ENCODE data around the gene VSIG10L.

The VSIG10L gene

DNA sequence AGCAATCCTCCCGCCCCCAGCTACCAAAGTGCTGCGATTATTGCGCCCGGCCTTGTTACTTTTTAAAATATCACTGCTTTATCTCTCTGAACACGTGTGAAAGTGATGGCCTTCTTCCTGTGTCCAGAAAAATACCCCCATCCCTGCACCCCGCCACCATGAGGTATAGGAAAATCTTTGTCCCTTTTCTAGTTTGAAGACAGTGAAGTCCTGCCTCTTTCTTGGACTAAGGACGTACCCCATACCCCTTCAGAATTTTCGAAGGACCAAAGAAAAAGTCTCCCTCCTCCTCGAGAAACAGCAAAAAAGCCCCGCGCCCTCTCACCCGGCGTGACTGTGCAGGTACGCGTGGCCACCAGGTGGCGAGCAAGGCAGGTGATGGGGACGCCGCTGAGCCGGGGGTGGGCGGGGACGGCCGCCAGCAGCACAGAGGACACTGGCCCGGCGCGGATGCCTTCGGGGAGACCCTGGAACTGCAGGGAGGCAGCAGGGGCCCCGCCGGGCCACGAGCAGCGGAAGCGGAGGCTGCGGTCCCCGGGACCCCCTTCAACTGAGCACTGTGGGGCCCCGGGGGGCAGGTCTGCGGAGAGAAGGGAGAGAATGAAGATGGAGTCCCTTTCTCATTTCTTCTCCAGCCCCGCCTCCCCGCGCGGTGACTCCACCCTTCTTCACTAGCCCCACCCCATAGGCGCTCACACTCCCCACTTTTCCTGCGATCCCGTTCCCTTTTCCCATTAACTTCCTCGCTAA is 3.2 kb downstream of the VSIG10L start:
- DNase-seq (ENCODE audit: low read depth): peak; percentile 65

- no peak for DNase-seq (ENCODE audit: low read depth)
Measured at GRCh38 chr19:51337861-51338562, 3.9 kb downstream of the VSIG10L start.

GRCh38 chr19:51337141-51337860 is 4.6 kb downstream of the VSIG10L start:
- no peak for DNase-seq (ENCODE audit: low read depth)

DNA sequence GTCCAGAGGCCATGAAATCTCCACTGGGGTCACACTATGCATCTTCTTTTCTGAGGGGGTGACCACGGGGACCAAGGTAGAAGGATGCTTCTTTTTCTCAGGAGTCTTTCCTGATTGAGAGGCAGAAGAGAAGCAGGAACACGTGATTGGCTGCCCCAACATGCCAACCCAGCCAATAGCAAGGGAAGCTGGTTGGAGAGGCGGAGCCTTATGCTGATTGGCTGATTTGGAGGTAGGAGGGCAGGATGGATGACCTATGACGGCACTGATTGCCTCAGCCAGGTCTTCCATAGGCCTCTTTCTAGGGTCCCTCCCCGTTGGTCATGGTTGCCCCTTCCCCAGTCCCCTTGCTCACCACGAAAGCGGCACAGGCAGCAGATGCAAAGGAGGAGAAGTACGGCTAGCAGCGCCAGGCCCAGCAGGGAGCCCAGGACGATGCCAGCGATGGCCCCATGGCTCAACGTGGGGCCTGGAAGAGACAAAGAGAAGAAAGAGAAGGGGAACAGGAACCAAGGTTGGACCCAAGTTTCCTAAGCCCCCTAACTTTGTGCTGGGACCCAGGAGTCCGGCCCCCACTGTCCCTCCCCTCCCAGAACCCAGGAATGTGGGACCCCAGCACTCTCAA is 8.0 kb downstream of the VSIG10L start:
- DNase-seq (ENCODE audit: low read depth): no peak

DNA sequence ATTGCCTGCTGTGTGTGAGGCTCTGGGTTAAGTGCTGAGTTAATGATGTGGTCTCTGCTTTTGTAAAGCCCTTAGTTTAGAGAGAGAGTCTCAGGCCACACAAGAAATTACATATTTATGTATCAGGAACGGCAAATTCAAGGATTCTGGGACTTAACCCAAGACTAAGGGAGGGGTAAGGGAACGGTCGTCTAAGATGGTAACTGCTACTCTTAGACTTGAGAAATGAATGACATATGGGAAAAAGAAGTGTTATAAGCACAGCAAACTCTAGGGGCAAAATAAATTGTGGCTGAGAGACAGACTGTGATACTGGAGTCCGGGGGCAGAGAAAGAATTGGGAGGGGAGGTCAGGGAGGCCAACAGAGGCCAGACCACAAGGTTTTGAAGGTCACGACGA is 10.2 kb downstream of the VSIG10L start:
- DNase-seq (ENCODE audit: low read depth): no peak

GRCh38 chr19:51331193-51331592 is 10.7 kb downstream of the VSIG10L start:
- no peak for DNase-seq (ENCODE audit: low read depth)

DNA sequence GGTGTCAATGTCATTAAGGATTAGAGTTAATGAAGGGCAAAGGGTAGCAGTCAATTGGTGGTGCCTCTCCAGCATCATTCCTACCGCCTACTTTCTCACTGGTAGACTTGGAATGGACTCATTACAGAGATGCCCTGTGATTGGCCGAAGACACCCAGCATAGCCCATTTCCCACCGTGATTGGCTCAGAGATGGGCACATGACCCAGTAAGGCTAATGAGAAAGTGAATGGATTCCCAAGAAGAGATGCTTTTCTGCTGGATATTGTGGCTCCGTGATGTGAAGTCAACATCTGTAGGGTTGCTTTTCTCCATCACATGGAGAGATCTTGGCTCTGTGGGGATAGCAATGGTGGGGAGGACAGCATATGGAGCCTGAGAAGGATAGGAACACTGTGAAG is 11.6 kb downstream of the VSIG10L start:
- no peak for DNase-seq (ENCODE audit: low read depth)

- no peak for DNase-seq (ENCODE audit: low read depth)
Measured at GRCh38 chr19:51329411-51329810, 12.5 kb downstream of the VSIG10L start.

- peak; percentile 38 for DNase-seq (ENCODE audit: low read depth)
Measured at GRCh38 chr19:51327066-51328001, 14.6 kb downstream of the VSIG10L start.

DNA sequence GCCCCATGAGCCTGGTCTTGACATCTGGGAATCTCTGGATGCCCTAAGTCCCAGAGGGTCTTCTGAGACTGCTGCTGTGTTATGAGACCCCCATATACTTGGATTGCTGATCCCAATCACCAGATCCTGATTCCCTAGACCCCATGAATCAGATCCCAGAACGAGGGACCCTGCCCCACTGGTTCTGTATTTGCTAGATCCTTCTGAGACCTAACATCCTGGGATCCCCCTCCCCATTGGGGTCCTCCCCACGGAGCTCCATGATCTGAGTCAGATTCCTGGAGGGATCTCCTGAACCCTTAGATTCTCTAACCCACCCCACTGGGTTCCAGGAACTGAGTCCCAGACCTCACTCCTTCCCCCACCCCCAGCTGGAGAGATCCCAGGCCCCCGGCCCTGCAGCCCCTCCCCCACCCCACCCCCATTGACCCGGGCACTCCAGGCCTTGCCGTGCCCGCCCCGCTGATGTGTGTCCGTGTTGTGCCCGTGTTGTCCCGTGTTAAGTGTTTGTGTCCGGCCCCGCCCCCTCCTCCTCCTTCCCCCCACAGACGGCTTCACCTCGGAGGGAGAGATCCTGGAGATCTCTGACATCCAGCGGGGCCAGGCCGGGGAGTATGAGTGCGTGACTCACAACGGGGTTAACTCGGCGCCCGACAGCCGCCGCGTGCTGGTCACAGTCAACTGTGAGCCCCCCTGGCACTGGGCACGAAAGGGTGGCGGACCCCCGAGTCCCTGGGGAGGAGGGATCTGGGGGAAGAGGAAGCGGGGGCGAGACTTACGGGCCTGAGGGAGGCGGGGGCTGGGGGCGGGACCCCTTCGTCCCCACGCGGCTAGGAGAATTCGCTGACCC is 15.5 kb downstream of the VSIG10L start:
- DNase-seq (ENCODE audit: low read depth): no peak

- DNase-seq (ENCODE audit: low read depth): no peak
Measured at GRCh38 chr19:51325161-51325976, 16.6 kb downstream of the VSIG10L start.

DNA sequence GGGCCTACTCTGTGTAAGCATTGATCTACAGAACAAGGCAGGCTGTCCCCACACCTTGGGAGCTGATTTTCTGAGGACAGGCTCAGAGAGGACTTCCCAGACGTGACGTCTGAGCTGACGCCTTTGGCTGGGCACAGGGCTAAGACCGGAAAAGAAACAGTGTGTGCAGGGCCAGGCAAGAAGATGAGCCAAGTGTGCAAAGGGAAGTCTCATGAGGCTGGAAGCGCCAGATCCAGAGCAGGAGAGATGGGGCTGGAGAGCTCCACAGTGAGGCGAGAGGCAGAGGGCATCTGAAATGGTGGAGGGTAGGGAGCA is 17.8 kb downstream of the VSIG10L start:
- no peak for DNase-seq (ENCODE audit: low read depth)

- DNase-seq (ENCODE audit: low read depth): no peak
Measured at GRCh38 chr19:51323481-51324166, 18.3 kb downstream of the VSIG10L start.

DNA sequence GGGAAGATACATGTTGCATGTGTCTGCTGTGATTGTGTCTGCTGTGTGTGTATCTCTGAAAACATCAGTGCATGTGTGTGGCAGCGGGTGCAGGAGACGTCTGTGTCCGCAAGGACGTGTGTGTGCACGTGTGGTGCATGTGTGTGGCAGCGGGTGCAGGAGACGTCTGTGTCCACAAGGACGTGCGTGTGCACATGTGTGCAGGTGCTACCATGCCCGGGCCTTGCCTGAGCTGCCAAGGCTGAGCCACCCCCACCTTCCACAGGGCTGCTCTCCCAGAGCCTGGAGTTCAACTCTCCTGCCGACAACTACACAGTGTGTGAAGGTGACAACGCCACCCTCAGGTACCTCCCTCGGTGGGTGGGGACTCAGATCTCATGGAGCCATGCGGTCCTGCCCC is 20.1 kb downstream of the VSIG10L start:
- no peak for DNase-seq (ENCODE audit: low read depth)

DNA sequence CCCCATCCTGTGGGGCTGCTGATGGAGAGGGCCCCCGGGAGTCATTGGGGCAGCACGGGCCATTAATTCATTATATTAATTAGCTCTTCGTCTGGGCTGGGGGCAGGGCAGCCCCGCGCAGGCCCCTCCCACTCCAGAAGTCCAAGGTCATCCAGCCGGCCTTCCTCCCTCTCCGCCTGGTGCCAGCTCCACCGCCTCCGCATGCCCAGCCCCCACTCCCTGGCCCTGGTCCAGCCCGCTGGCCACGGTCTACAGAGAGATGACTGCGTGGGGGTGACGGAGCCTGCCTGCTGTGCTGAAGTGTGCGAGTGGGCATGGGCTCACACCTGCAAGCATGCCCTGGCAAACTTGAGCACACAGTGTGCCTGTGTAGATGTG is 21.7 kb downstream of the VSIG10L start:
- DNase-seq (ENCODE audit: low read depth): no peak

DNA sequence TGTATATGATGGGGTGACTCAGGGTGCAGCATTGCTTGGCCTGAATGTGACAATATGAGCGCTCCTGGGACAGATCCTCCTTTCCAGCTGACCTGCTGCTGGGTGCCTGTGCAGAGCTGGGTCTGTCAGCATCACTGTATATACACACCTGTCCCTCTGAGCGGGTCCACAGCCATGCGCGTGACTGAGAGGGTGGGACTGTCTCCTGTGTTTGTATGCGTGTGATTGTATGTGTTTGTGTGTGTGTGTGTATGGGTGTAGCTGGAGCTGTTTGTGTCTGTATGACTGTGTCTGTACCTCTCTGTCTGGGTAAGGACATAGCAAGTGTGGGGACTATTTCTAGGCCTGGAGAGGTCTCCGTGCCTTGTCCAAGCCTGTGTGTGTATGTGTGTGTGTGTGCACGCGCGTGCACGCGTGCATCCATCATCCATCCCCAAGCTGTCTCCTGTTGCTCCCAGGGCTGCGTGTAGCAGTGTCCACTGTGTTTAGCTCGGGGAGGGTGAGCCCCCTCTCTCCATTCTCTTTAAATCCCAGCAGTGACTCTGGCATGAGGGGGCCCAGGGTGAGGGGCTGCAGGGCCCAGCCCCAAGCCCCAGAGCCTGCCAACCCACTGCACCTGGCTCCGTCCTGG is 22.2 kb downstream of the VSIG10L start:
- DNase-seq (ENCODE audit: low read depth): no peak

DNA sequence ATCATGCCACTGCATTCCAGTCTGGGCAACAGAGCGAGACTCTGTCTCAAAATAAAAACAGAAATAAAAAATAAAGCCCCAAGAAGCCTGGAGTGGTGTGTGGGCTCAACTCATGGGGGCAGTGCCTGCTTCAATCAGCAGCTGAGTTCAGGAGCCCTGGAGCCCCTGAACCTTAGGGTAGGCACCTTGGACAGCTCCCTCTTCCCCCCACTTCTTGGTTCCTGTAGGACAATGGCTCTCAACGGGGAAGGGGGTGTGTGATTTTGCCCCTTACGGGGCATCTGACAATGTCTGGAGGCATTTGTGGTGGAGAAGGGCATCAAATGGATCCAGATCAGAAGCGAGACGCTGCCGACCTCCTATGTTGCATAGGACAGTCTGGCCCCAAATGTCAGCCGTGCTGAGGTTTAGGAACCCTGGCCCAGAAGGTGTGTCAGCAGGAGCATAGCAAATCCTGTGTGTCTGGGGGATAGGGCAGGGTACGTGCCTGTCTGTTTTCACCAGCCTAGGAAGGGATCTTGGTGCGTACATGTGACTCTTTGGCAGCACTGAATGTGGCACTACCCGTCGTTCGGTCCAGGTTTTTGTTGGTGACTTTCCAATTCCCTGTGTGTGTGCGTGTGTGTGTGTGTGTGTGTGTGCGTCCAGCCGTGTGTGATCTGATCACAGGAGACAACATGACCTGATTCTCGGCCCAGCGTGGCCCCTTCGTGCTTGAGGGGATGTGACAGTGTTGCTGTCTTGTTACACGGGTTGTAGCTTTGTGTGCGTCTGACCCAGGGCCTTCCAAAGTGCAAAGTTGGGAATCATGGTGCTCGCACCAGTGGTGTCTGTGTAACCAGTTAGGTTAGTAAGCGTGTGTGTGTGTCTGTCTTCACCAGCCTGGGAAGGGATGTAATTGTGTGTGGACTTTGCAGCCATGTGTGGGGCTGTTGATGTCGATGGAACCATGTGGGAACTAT is 23.0 kb downstream of the VSIG10L start:
- DNase-seq (ENCODE audit: low read depth): no peak

DNA sequence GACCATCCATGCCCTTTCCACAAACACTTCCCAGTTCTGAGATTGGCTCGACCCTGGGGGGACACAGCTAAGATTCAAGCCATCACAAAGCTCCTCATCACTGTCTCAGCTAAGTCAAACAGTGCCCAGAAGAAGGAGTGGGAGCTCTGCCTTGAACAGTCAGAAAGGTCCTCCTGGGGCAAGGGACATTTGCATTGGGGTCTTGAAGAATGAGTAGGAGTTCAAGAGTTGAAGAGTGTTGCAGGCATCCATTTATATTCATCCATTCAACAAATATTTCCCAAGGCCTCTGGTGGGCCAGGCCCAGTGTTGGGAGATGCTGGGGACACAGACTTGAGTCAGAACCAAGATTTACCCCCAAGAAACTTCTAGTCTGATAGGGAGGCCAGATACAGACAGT is 24.0 kb downstream of the VSIG10L start:
- DNase-seq (ENCODE audit: low read depth): no peak
